Transverse colon (tissue), 4 donors: Measurements from ENCODE around the gene LGALS7. TPM values are rescaled to one million over a fixed set of nuclear protein-coding genes. Genes with fewer than 3 reads are reported as not detected.

ENCODE experiments used
- DNase-seq: peaks from one replicate; pipeline ENCODE4 v3.0.0-alpha.2; 2019
- H3K27ac ChIP-seq, 4 donors: fragments of 200-600 bp; sonication (generic); 2 replicates each; pipeline ENCODE4 v1.5.1; 2016 to 2018; ENCODE audit warnings: inconsistent platforms in 4 of 4
- H3K27me3 ChIP-seq: fragments of 200-600 bp; sonication (generic); 2 replicates; pipeline ENCODE4 v1.5.1; 2017; ENCODE audit warnings: inconsistent platforms
- H3K36me3 ChIP-seq, 4 donors: fragments of 200-600 bp; sonication (generic); 2 replicates each; pipeline ENCODE4 v1.5.1; 2017 to 2019; ENCODE audit warnings: inconsistent platforms in 4 of 4
- H3K4me1 ChIP-seq, 4 donors: fragments of 200-600 bp; sonication (generic); 2 replicates each; pipeline ENCODE4 v1.5.1; 2017 to 2020; ENCODE audit warnings: inconsistent platforms in 4 of 4
- H3K4me3 ChIP-seq, 4 donors: fragments of 200-600 bp; sonication (generic); 1 replicate in 1 of 4; 2 replicates in 3 of 4; pipeline versions ENCODE4 v1.5.1 to v1.6.1; 2017 to 2019; ENCODE audit warnings: inconsistent platforms in 4 of 4
- H3K9me3 ChIP-seq, 2 donors: fragments of 200-600 bp; sonication (generic); 2 replicates each; pipeline ENCODE4 v1.5.1; 2017 to 2019; ENCODE audit warnings: inconsistent platforms in 2 of 2
- CTCF ChIP-seq, 5 experiments: fragments of 200-600 bp in 3 of 5; fragments of 450-650 bp in 2 of 5; sonication (generic) in 3 of 5; IDR thresholded peaks; 1 replicate in 2 of 5; 2 replicates in 3 of 5; pipeline ENCODE4 v1.5.1; 2016 to 2017; ENCODE audit warnings: antibody characterized with exemption in 5 of 5, inconsistent platforms in 3 of 5, mild to moderate bottlenecking in 2 of 5, moderate library complexity in 1 of 5
- EP300 ChIP-seq: sonication (generic); formaldehyde crosslinking; IDR thresholded peaks from one replicate; pipeline ENCODE4 v1.6.1; 2017; ENCODE audit warnings: antibody characterized with exemption, low read depth
- POLR2A ChIP-seq: fragments of 450-650 bp; IDR thresholded peaks from one replicate; pipeline ENCODE4 v1.6.1; 2016; ENCODE audit warnings: antibody characterized with exemption, mild to moderate bottlenecking, moderate library complexity
- POLR2AphosphoS5 ChIP-seq, 3 donors: sonication (generic); formaldehyde crosslinking; IDR thresholded peaks; one replicate each; pipeline ENCODE4 v1.6.1; 2016; ENCODE audit warnings: antibody characterized with exemption in 3 of 3
- WGBS, 2 donors: methylation state at CpG; one replicate each; pipeline ENCODE4 v1.1.5; 2018; ENCODE audit warnings: low coverage in 1 of 2; 5-methylcytosine and 5-hydroxymethylcytosine counted together
- in situ Hi-C, 4 donors: fragments of 200-750 bp; cut with MboI; loops; one replicate each; pipeline versions ENCODE4 v1.15.0 to v1.15.1; 2017; ENCODE audit warnings: low sequenced_read_pairs in 3 of 4, low pct_ligation_motif_present in 1 of 4, low pct_unique_long_range_greater_than_20kb in 1 of 4
- intact Hi-C: fragments of 100-400 bp; cut with DNase I; formaldehyde crosslinking; loops from one replicate; pipeline ENCODE4 v1.15.1; 2023; ENCODE audit warnings: low total_unique reads
- total RNA-seq, 4 donors: library from RNA; depleted of rRNA; stranded (reverse); fragments of >200 nt; gene quantifications; one replicate each; pipeline ENCODE4 v1.1.0, GENCODE V29; 2016

Gene LGALS7
- total RNA-seq, 4 donors from 2014 or later, result not detected

- WGBS, 2 donors, result 50 to 85% methylated on average over 1 to 26 of the region's 37 CpGs
- Histone ChIP-seq H3K9me3 (no peaks in the 10 kb centered on the region), H3K4me3 (no peak overlapping the region), H3K4me1 (peaks cover 4 to 43% (median 25%) of the 10 kb centered on the region in 4 donors), H3K27ac (peak overlapping the region; percentile 59 to 84 (median 76)), H3K27me3 (no peaks in the 10 kb centered on the region), H3K36me3 (peaks cover 0 to 40% (median 19%) of the 10 kb centered on the region in 4 donors)
- DNase-seq, result no peak
- intact Hi-C loops (no loop called here), in situ Hi-C loops (no loop called here)
- no peak for TF ChIP-seq POLR2AphosphoS5 (IDR thresholded peaks at IDR 0.05)
- no peak for TF ChIP-seq POLR2A
- TF ChIP-seq EP300, result no peak
- TF ChIP-seq CTCF (IDR thresholded peaks at IDR 0.05), result no peak
These were observed 44.4 kb downstream of the LGALS7 start for GRCh38 chr19:38728752-38729541.

- peaks cover 4 to 39% (median 22%) of the 10 kb centered on the region in 4 donors for H3K4me1 ChIP-seq
- H3K4me3 ChIP-seq, result no peak overlapping the region
- no peaks in the 10 kb centered on the region for H3K27me3 ChIP-seq
- no peak for TF ChIP-seq POLR2AphosphoS5 (IDR thresholded peaks at IDR 0.05)
- TF ChIP-seq CTCF (IDR thresholded peaks at IDR 0.05), result no peak
- no peak for TF ChIP-seq EP300
- no peak for TF ChIP-seq POLR2A
- no peaks in the 10 kb centered on the region for H3K9me3 ChIP-seq
- no peak for DNase-seq
- peaks cover 0 to 45% (median 26%) of the 10 kb centered on the region in 4 donors for H3K36me3 ChIP-seq
- H3K27ac ChIP-seq, result peak overlapping the region; percentile 59 to 84 (median 76)
- WGBS, 2 donors, result 80 to 96% methylated on average over 5 to 33 of the region's 33 CpGs
- intact Hi-C loops (no loop called here), in situ Hi-C loops (no loop called here)
These were observed 45.3 kb downstream of the LGALS7 start for GRCh38 chr19:38727868-38728660.

- intact Hi-C loops, result no loop called here
- Histone ChIP-seq H3K4me1 (peaks cover 4 to 34% (median 20%) of the 10 kb centered on the region in 4 donors), H3K4me3 (no peak overlapping the region), H3K27me3 (no peaks in the 10 kb centered on the region), H3K36me3 (peaks cover 0 to 52% (median 29%) of the 10 kb centered on the region in 4 donors), H3K9me3 (no peaks in the 10 kb centered on the region), H3K27ac (peak overlapping the region in 3 of 4 donors; percentile 19 to 71 (median 53))
- in situ Hi-C loops, result no loop called here
- DNase-seq, result no peak
- WGBS, 2 donors, result 90% methylated on average over 15 of the region's 17 CpGs; no CpG with 5 or more reads in 1 of the 2 donors
- TF ChIP-seq POLR2A, result no peak
- no peak for TF ChIP-seq POLR2AphosphoS5 (IDR thresholded peaks at IDR 0.05)
- TF ChIP-seq CTCF (IDR thresholded peaks at IDR 0.05), result no peak
- no peak for TF ChIP-seq EP300
These were observed 45.9 kb downstream of the LGALS7 start for GRCh38 chr19:38727306-38727867.

GRCh38 chr19:38726761-38727301 lies 46.5 kb downstream of the LGALS7 start:
- H3K27ac ChIP-seq, result peak overlapping the region in 3 of 4 donors; percentile 6 to 71 (median 25)
- H3K9me3 ChIP-seq, result no peaks in the 10 kb centered on the region
- TF ChIP-seq CTCF (IDR thresholded peaks at IDR 0.05) (no peak), POLR2AphosphoS5 (IDR thresholded peaks at IDR 0.05) (peak in 1 of 3 donors; percentile 44)
- no peak for DNase-seq
- intact Hi-C loops (no loop called here), in situ Hi-C loops (no loop called here)
- no peak overlapping the region for H3K4me3 ChIP-seq
- H3K36me3 ChIP-seq, result peaks cover 0 to 58% (median 32%) of the 10 kb centered on the region in 4 donors
- H3K27me3 ChIP-seq, result no peaks in the 10 kb centered on the region
- WGBS, 2 donors, result 85% methylated on average over 29 of the region's 30 CpGs; no CpG with 5 or more reads in 1 of the 2 donors
- H3K4me1 ChIP-seq, result peaks cover 4 to 29% (median 17%) of the 10 kb centered on the region in 4 donors
